SW 1271 (cell line): ENCODE measurements around the gene DCAF7.

ENCODE experiments used
- DNase-seq, 2 experiments: peaks; one replicate each; lab custom pipeline; 2025; lab: John Stamatoyannopoulos, UW

Gene DCAF7

GRCh38 chr17:63525190-63525946 lies 24.9 kb upstream of the DCAF7 start:
- no peak for DNase-seq

GRCh38 chr17:63526861-63527260 lies 23.4 kb upstream of the DCAF7 start:
- DNase-seq, result no peak

- no peak for DNase-seq
These were observed 22.1 kb upstream of the DCAF7 start for GRCh38 chr17:63528183-63528582.

- no peak for DNase-seq
These were observed 20.3 kb upstream of the DCAF7 start for GRCh38 chr17:63529711-63530556.

- no peak for DNase-seq
These were observed 19.7 kb upstream of the DCAF7 start for GRCh38 chr17:63530557-63531021.

GRCh38 chr17:63531022-63531965 lies 19.0 kb upstream of the DCAF7 start:
- DNase-seq, result no peak

- no peak for DNase-seq
These were observed 16.7 kb upstream of the DCAF7 start for GRCh38 chr17:63533433-63534077.

- no peak for DNase-seq
These were observed 16.2 kb upstream of the DCAF7 start for GRCh38 chr17:63534078-63534570.

GRCh38 chr17:63534816-63535455 lies 15.3 kb upstream of the DCAF7 start:
- DNase-seq, result no peak

GRCh38 chr17:63535640-63536039 lies 14.6 kb upstream of the DCAF7 start:
- DNase-seq, result no peak

GRCh38 chr17:63537001-63537400 lies 13.3 kb upstream of the DCAF7 start:
- DNase-seq, result no peak

- no peak for DNase-seq
These were observed 12.1 kb upstream of the DCAF7 start for GRCh38 chr17:63537991-63538692.

GRCh38 chr17:63538693-63539595 lies 11.3 kb upstream of the DCAF7 start:
- DNase-seq, result no peak

- no peak for DNase-seq
These were observed 9.7 kb upstream of the DCAF7 start for GRCh38 chr17:63540590-63540989.

GRCh38 chr17:63542218-63542545 lies 8.1 kb upstream of the DCAF7 start:
- DNase-seq, result no peak

- DNase-seq, result no peak
These were observed 7.1 kb upstream of the DCAF7 start for GRCh38 chr17:63542942-63543821.

- no peak for DNase-seq
These were observed 6.4 kb upstream of the DCAF7 start for GRCh38 chr17:63543822-63544420.
